Gastrocnemius medialis (tissue), 4 donors: Measurements from ENCODE around the gene KLHL12.

ENCODE experiments used
- CTCF ChIP-seq, 5 experiments: fragments of 450-650 bp in 3 of 5; fragments of 200-600 bp in 2 of 5; sonication (generic) in 2 of 5; IDR thresholded peaks in 4 of 5; conservative IDR thresholded peaks in 1 of 5; 1 replicate in 4 of 5; 2 replicates in 1 of 5; pipeline ENCODE4 v1.5.1; 2016 to 2019; ENCODE audit warnings: antibody characterized with exemption in 5 of 5, mild to moderate bottlenecking in 3 of 5, moderate library complexity in 3 of 5
- POLR2A ChIP-seq, 2 donors: fragments of 450-650 bp; IDR thresholded peaks; one replicate each; pipeline ENCODE4 v1.6.1; 2017; ENCODE audit warnings: antibody characterized with exemption in 2 of 2, mild to moderate bottlenecking in 2 of 2, moderate library complexity in 2 of 2

DNA sequence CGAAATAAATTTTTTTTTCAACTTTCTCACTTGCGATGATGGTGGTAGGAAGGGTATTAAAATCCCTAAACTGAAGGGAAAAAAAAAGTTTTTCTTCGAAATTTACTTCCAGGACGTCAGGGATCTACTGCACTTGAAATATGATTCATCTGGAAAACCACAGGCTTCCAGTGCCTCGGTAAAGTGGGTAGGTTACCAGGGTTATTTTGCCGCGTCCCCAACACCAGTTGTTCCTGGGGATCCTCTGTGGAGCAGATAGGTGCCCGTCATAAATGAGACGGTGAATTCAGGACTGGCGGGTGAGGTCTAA lies 38.9 kb downstream of the KLHL12 start:
- no peak for TF ChIP-seq CTCF (IDR thresholded peaks at IDR 0.05 in 4 of 5, conservative IDR thresholded peaks at IDR 0.05 in 1 of 5)
- TF ChIP-seq POLR2A (IDR thresholded peaks at IDR 0.05): no peak
